ENCODE measurements around the gene PTGDR. TPM values are rescaled to one million over a fixed set of nuclear protein-coding genes. Genes with fewer than 3 reads are reported as not detected.

The PTGDR gene
- total and polyA plus RNA-seq, 2 donors (not counting 1 experiment from before 2014, with no cell fraction given): 0.08 TPM; not detected in 1

- Histone ChIP-seq H3K4me3 (replicated peaks in 1 of 4; ENCODE audit: control extremely low read depth in 1 of 4, insufficient read depth in 1 of 4, low read depth in 3 of 4, low read length in 4 of 4) (no peak overlapping the region), H4K20me1 (ENCODE audit: control insufficient read depth, extremely low read depth, insufficient read depth, low read length) (no peaks in the 10 kb centered on the region), H3K4me1 (ENCODE audit: control insufficient read depth, extremely low read depth, insufficient read depth, low read length) (no peaks in the 10 kb centered on the region), H3K27me3 (ENCODE audit: control insufficient read depth, insufficient read depth, low read length) (no peaks in the 10 kb centered on the region), H3K4me2 (ENCODE audit: extremely low read depth, insufficient read depth, low read length) (no peak overlapping the region), H3K36me3 (ENCODE audit: control insufficient read depth, insufficient read depth, low read length) (no peaks in the 10 kb centered on the region), H3K79me2 (ENCODE audit: control insufficient read depth, insufficient read depth, low read length) (no peaks in the 10 kb centered on the region), H3K9me3 (ENCODE audit: control insufficient read depth, insufficient read depth, low read depth, low read length) (no peaks in the 10 kb centered on the region), H3K9ac (ENCODE audit: insufficient read depth, low read length) (no peak overlapping the region), H3K27ac (ENCODE audit: insufficient read depth, low read length) (no peak overlapping the region), H2AFZ (ENCODE audit: low read length) (no peak overlapping the region)
- TF ChIP-seq CTCF (conservative IDR thresholded peaks at IDR 0.05 in 1 of 2, IDR thresholded peaks at IDR 0.05 in 1 of 2; ENCODE audit: low read depth in 1 of 2, low read length in 2 of 2): no peak
- TF ChIP-seq EZH2 (IDR thresholded peaks at IDR 0.05; ENCODE audit: low read length, missing control alignments): no peak
- DNase-seq (ENCODE audit: low read depth in 2 of 2): peak in 1 of 2 donors; percentile 59
Measured at GRCh38 chr14:52304248-52304904, 36.9 kb downstream of the PTGDR start.

- TF ChIP-seq EZH2 (IDR thresholded peaks at IDR 0.05; ENCODE audit: low read length, missing control alignments) (no peak), CTCF (conservative IDR thresholded peaks at IDR 0.05 in 1 of 2, IDR thresholded peaks at IDR 0.05 in 1 of 2; ENCODE audit: low read depth in 1 of 2, low read length in 2 of 2) (no peak)
- Histone ChIP-seq H2AFZ (ENCODE audit: low read length) (no peak overlapping the region), H3K9me3 (ENCODE audit: control insufficient read depth, insufficient read depth, low read depth, low read length) (no peaks in the 10 kb centered on the region), H3K27me3 (ENCODE audit: control insufficient read depth, insufficient read depth, low read length) (no peaks in the 10 kb centered on the region), H3K36me3 (ENCODE audit: control insufficient read depth, insufficient read depth, low read length) (no peaks in the 10 kb centered on the region), H4K20me1 (ENCODE audit: control insufficient read depth, extremely low read depth, insufficient read depth, low read length) (no peaks in the 10 kb centered on the region), H3K79me2 (ENCODE audit: control insufficient read depth, insufficient read depth, low read length) (no peaks in the 10 kb centered on the region), H3K4me3 (replicated peaks in 1 of 4; ENCODE audit: control extremely low read depth in 1 of 4, insufficient read depth in 1 of 4, low read depth in 3 of 4, low read length in 4 of 4) (no peak overlapping the region), H3K4me2 (ENCODE audit: extremely low read depth, insufficient read depth, low read length) (no peak overlapping the region), H3K9ac (ENCODE audit: insufficient read depth, low read length) (no peak overlapping the region), H3K4me1 (ENCODE audit: control insufficient read depth, extremely low read depth, insufficient read depth, low read length) (no peaks in the 10 kb centered on the region), H3K27ac (ENCODE audit: insufficient read depth, low read length) (no peak overlapping the region)
- no peak for DNase-seq (ENCODE audit: low read depth in 2 of 2)
Measured at GRCh38 chr14:52305014-52305413, 37.5 kb downstream of the PTGDR start.

- Histone ChIP-seq H3K27me3 (ENCODE audit: control insufficient read depth, insufficient read depth, low read length) (no peaks in the 10 kb centered on the region), H3K9ac (ENCODE audit: insufficient read depth, low read length) (no peak overlapping the region), H4K20me1 (ENCODE audit: control insufficient read depth, extremely low read depth, insufficient read depth, low read length) (no peaks in the 10 kb centered on the region), H3K9me3 (ENCODE audit: control insufficient read depth, insufficient read depth, low read depth, low read length) (no peaks in the 10 kb centered on the region), H3K27ac (ENCODE audit: insufficient read depth, low read length) (no peak overlapping the region), H3K79me2 (ENCODE audit: control insufficient read depth, insufficient read depth, low read length) (no peaks in the 10 kb centered on the region), H3K4me1 (ENCODE audit: control insufficient read depth, extremely low read depth, insufficient read depth, low read length) (no peaks in the 10 kb centered on the region), H3K4me3 (replicated peaks in 1 of 4; ENCODE audit: control extremely low read depth in 1 of 4, insufficient read depth in 1 of 4, low read depth in 3 of 4, low read length in 4 of 4) (no peak overlapping the region), H3K4me2 (ENCODE audit: extremely low read depth, insufficient read depth, low read length) (no peak overlapping the region), H3K36me3 (ENCODE audit: control insufficient read depth, insufficient read depth, low read length) (no peaks in the 10 kb centered on the region), H2AFZ (ENCODE audit: low read length) (no peak overlapping the region)
- TF ChIP-seq EZH2 (IDR thresholded peaks at IDR 0.05; ENCODE audit: low read length, missing control alignments) (no peak), CTCF (conservative IDR thresholded peaks at IDR 0.05 in 1 of 2, IDR thresholded peaks at IDR 0.05 in 1 of 2; ENCODE audit: low read depth in 1 of 2, low read length in 2 of 2) (no peak)
- no peak for DNase-seq (ENCODE audit: low read depth in 2 of 2)
Measured at GRCh38 chr14:52307376-52307775, 39.9 kb downstream of the PTGDR start.

All from fibroblast of lung (primary cell).